GM21723 (cell line): ENCODE data around the gene CEP20.
A peak's percentile ranks its signal among the peaks of the same experiment; 100 is the strongest.
"Not testable (repeated sequence)": the region's sequence is repeated elsewhere in the genome, so short reads cannot be mapped to it uniquely, and the experiment has no call there.

Source experiments
- ATAC-seq: cut with Tn5 transposase; IDR thresholded peaks from one replicate; pipeline ENCODE4 v1.9.1; 2021; ENCODE audit warnings: mild to moderate bottlenecking, moderate library complexity; ENCODE audit not compliant: unreplicated experiment

CEP20 gene

DNA sequence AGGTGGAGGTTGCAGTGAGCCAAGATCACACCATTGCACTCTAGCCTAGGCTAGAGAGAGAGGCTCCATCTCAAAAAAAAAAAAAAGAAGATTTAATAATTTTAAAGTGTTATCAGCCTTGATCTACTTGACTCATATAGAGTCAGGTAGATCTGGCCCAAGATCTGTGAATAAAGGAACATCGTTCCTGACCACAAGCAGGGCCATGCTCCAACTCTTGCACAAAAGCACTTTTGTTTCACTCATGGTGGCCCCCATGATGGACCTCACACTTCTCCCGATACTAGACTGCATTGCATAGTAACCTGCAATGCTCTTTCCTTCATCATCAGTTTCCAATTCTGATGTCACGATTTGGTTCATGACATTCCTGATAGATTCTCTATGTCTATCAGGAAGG lies 26.4 kb downstream of the CEP20 start:
- ATAC-seq: no peak

DNA sequence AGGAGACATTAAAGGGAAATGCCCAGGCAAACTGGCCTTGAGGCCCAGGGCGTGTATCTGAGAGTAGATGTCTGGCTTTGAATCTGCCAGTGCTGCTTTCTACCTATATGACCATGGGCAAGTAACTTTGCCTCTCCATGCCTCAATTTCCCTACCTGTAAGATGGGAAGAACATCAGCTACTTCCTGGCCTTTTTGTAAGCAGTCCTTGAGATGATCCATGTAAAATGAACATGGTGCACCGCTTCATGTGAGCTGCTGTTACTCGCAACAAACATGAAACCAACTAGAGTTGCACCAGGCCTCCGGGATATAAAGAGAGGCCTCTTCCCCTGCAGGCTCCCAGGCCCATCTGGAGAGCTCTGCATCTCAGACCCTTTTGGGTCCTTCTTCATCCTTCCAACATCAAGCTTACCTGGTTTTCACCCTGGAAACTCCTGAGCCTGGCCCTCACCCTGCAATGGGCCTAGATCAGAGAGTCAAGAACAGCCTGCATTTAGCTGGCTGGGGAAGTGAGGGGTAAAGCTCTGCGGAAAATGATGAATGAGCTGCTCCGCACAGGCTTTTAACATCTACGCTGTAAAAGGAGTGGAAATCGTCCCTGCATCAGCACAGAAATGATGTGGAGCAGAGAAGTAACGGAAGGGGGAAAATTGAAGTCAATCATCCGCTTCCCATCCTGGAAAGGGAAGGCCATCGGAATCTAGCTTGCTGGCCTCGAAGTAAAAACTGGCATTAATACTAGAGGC lies 29.3 kb downstream of the CEP20 start:
- no peak for ATAC-seq

DNA sequence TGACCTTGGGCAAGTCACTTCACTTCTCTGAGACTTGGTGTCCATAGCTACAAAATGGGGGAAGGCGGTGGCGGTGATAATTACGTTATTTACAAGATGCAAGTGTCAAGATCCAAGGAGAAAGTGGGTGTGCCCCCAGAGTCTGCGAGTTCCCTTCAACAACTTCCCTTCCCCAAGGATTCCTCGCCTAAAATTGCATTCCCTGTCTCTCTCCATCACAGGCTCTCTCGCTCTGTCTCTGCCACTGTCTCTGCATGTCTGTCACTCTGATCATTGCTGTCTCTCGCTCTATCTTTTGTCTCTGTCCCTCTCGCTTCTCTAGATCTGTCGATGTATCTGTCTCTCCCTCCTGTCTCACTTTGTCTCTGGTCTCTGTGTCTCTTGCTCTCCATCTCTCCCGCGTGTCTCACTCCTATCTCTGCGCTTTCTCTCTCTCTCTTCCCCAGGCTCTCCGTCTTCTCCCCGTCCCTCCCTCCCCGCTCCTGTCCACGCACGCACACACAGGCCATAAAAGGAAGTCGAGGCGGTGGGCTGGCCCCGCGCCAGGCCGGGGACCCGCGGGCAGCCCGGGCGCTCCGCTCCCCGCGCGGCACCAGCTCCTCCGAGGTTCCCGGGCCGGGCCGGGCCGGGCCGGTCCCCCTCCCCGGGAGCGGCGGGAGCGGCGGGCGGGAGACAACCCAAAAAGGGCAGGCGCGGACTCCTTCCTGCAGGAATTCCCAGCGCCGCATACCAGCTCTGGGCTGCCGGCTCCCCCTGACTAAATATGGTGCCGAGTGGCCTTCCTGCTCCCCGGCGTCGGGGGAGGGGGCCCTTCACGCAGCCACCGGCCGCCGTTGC lies 30.5 kb downstream of the CEP20 start:
- no peak for ATAC-seq

DNA sequence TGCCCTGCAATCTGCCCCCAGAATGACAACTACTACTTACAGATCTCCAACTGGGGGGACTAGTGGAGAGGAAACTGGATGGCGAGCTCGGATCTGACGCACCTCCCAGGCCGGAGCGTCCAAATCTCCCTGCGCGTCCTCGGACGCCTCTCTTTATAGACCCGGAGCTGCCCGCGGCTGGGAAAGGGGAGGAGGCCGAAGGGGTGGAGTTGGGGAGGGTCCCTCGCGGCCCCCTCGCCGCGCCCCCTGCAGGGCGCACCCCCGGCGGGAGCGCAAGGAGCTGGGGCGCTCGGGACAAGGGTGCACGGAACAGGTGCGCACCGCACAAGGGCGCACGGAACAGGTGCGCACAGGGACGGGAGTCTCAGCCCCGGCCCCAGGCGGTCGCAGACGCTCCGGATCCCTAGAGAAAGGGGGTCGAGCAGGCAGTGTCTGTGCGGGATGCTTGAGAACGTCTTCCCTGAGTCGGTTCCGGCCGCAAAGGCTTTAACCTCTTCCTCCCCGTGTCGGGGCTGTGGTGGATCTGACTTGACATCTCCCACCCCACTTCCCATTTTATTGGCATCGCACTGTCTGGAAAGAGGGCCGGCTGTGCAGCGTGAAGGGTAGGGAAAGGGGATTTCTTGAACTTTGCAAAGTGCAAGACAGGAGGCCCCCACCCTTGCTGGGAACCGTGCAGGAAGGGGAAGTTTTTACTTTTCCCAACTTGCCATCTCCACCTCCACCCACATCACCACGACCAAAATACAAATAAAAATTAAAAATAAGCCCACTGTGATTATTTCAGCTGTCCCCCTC lies 31.3 kb downstream of the CEP20 start, which contains the start of gene MYH11:
TSS of gene MYH11 (minus strand) at position 128 of the 798 bp plus-strand sequence. CDS start 18,776 bp downstream, outside the sequence.
- no peak for ATAC-seq

DNA sequence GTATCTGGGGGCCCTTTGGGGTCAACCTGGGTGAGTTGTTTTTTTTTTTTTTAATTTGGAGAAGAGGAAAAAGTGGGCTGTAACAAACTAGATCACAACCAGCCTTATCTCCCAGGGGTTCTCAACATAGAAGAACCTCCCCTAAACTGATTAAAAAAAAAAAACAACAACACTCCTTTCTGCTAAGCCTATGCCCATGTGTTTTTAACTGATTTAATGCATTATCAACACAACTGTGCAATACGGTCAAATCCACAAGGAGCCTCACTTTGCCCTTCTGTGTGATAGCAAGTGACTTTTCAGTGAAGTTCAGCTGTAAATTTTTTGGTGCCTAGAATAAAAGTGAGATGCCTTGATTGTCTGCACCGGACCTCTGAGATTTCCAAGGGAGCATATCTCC lies 32.2 kb downstream of the CEP20 start:
- no peak for ATAC-seq

DNA sequence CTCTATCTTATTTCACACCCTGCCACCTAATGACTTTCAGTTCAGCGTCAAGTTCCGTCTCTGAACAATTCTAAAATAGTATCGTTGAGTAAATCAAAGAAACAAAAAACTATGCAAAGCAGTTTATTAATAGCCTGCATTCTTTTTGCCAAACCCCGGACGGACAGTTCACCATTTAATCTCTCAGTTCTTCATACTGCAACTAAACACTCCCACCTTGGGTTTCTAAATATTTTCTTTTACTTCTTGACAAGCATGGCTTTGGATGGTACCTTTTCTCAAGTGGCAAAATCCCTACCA lies 32.7 kb downstream of the CEP20 start:
- peak; percentile 87 for ATAC-seq

DNA sequence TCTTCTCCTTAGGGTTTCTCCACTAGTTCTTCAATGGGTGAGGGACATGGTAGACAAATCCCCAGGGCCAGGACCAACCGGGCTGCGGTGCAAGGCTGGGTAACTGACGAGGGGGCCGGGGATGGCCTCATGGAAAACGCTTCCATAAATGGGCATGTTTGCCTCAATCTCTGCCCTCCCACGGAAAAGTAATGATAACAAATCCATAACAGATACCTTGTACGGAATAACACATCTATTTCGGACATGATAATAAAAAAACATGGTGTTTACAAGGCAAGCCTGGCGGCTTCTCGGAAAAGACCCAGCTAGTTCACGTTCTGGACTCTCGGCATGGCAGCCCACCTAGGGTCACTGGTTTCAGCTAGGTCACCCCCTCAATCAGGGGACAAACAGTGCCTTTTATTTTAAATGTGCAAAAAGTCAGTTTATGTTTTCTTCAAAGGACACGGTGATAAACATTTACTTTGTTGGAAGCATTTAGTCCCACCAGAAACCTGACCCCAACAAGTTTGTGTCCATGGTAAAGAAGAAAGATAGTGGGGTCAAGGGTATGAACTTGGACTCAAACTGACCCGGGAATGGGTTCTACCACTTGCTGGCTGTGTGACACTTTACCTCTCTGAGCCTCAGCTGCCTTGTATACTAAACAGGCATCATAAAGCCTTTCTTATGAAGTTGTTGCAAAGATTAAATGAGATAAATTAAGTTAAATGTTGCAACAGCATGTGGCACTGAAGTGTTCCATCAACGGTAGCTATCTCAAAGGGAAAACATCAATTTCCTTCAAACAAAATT lies 33.3 kb downstream of the CEP20 start:
- ATAC-seq: no peak

DNA sequence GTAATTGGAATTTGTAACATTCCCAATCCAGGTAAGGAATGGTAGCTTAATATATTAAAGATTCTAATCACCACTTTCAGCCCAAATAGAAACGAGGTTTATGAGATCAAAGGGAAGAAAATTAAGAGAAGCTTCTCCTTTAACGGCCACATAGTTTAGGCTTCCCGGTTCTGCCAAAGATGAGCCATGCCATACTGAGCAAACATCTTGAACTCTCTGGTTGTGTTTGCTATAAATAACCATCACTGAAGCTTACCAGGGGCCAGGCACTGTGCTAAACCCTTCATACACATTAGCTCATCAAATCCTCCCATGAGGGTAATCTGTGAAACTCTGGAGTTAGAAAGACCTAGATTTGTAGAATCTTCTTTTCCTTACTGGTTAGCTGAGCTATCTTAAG lies 34.3 kb downstream of the CEP20 start:
- no peak for ATAC-seq

DNA sequence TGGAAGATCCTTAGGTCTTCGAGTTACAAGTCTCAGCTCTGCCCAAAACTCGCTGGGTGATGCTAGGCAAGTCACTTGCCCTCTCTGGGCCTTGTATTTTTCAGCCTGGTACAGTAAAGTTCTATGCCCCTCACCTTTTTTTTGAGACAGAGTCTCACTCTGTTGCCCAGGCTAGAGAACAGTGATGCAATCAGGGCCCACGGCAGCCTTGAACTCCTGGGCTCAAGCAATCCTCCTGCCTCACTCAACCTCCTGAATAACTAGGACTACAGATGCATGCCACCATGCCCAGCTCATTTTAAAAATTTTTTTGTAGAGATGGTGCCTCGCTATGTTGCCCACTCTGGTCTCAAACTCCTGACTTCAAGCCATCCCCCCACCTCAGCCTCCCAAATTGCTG lies 35.4 kb downstream of the CEP20 start:
- no peak for ATAC-seq

DNA sequence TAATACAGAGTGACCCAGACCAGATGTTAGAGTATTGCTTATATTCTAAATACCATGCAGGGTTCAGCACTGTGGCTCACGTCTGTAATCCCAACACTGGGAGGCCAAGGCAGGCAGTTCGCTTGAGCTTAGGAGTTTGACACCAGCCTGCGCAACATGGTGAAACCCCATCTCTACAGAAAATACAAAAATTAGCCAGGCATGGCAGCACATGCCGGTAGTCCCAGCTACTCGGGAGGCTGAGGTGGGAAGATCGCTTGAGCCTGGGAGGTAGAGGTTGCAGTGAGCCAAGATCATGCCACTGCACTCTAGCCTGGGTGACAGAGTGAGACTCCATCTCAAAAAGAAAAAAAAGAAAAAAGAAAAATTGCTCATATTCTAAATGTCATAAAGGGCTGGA lies 37.8 kb downstream of the CEP20 start:
- not testable (repeated sequence) for ATAC-seq

DNA sequence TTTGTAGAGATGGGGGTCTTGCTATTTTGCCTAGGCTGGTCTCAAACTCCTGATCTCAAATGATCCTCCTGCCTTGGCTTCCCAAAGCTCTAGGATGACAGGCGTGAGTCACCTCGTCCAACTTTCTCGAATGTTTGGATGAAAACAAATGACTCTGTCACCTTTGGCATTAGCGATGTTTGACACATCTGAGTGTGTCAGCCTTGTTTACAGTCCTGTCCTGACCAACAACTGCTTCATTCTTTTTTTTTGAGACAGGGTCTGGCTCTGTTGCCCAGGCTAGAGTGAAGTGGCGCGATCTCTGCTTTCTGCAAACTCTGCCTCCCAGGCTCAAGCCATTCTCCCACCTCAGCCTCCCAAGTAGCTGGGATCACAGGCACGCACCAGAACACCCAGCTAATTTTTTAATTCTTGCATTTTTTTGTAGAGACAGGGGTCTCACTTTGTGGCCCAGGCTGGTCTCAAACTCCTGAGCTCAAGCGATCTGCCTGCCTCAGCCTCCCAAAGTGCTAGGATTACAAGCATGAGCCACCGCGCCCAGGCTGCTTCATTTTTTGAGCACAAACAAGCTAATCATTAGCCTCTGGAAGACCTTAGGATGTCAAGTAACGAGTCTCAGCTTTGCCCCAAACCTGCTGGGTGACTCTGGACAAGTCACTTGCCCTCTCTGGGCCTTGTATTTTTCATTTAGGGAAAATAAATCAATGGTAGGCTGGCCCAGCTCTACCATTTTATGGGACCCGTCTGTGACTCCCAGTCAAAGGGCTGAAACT lies 39.0 kb downstream of the CEP20 start:
- no peak for ATAC-seq

DNA sequence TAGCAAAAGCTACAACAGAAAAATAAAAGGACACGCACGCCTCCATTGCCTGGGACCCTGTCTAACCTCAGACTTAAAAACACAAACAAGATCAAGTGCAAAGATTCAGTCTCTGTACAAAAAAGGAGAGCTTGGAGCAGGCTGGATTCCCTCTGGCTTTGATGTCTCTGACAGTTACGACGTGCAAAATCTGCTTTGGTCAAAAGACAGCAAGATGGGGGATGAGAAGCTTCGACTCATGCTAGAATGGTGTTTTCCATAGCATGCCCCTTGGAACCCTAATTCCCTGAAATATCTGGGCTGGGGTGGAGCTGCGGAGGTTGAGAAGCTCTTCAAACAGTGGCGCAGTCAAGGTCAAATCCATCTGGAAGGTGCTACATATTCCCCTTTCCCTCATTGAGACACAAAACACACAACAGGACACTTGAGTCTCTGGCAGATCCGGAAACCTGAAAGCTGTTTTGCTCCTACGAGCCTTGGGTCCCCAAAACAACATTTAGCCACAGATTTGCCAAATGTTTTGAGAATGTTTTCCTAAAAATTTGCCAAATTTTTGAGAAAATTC lies 40.7 kb downstream of the CEP20 start:
- ATAC-seq: no peak

DNA sequence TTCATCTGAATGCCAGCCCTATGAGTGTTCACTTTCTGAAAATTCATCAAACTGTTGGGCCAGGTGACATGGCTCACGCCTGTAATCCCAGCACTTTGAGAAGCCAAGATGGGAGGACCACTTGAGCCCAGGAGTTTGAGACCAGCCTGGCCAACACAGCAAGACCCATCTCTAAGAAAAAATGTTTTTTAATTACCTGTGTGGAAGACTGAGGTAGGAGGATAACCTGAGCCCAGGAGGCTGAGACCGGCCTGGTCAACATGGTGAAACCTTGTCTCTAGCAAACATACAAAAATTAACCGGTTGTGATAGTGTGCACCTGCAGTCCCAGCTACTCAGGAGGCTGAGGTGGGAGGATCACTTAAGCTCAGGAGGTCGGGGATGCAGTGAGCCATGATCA lies 41.9 kb downstream of the CEP20 start:
- ATAC-seq: no peak

DNA sequence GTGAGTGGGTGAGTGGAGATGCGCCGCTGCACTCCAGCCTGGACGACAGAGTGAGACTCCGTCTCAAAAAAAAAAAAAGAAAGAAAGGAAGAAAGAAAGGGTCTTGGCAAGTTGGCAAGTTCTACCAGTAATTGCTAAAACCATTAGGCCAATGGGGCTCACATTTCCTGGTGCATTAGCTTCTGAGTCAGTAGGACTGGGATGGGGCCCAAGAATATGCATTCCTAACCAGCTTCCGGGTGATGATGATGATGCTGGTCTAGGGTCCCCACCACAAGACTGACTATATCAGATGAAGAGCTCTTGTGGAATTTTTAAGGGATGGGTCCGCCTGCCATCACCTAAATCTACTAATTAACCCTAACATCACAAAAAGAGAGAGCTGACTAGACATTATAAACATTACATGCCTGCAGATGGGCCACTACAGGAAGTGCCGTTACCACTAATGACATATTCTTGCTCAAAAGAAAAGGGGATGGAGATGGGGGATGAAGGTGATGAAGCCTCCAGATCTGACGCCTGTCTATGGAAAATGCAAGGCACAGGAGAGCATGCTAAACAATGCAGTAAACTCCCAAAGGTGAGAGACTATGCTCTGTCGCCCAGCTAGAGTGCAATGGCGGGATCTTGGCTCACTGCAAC lies 44.6 kb downstream of the CEP20 start:
- no peak for ATAC-seq

DNA sequence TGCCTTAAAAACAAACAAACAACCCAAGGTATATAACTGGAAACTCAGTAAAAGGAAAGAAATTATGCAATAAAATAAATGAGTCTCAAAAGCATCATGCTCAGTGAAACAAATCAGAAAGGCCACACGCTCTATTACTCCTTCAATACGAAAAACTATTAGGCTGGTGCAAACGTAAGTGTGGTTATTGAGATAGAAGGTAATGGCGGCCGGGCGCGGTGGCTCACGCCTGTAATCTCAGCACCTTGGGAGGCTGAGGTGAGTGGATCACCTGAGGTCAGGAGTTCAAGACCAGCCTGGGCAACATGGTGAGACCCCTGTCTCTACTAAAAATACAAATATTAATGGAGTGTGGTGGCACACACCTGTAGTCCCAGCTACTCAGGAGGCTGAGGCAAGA lies 49.2 kb downstream of the CEP20 start:
- not testable (repeated sequence) for ATAC-seq

DNA sequence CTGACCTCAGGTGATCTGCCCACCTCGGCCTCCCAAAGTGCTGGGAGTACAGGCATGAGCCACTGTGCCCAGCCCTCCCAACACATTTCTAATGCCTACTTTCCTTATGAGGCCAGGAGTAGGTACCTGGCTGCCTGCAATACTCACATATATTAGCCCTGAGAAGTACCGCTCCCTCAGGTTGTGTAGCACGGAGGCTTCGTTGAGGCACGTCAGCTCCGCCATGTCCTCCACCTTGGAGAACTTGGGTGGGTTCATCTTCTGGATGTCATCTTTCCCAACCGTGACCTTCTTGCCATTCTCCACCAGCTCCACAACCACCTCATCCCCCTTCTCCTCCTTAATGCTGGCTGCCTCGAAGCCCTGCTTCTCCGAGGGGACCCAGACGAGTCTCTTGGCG lies 50.6 kb downstream of the CEP20 start:
- no peak for ATAC-seq

DNA sequence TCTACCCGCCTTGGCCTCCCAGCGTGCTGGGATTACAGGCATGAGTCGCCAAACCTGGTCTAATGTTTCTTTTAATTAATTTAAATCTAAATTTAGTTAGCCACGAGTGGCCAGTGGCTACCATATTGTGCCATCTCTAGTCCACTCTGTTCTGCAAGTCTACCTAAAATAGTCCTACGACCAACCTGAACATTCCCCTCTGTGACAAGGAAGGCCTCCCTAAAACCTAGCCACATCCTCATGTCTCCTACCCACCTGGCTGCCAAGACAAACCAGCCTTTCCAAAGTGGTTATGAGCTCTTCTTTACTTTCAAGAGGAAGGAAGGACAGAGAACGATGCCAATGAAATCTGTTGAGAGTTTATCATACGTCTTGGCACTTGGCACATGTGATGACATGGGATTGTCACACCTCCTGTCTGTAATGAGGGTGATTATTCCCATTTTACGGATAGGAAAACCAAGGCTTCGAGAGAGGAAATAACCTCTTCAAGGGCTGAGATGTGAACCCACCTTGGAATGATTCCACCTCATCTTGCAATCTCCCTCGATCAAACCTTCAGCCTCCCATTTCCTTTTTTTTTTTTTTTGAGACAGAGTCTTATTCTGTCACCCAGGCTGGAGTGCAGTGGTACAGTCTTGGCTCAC lies 51.3 kb downstream of the CEP20 start:
- no peak for ATAC-seq

DNA sequence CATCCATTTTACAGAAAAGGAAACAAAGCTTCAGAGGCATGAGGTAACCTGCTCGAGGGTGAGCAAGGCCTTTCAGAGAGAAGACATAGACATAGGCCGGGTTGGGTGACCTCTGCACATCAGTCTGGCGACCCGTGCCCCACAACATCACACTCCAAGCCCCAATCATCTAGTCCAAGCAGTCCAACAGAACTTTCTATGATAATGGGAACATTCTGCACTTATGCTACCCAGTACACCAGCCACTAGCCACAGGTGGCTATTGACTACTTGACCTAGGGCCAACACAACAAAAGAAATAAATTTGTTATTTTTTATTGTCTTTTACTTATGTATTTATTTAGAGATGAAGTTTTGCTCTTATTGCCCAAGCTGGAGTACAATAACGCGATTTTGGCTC lies 52.3 kb downstream of the CEP20 start:
- no peak for ATAC-seq
